HG03432 (cell line): Measurements from ENCODE around the gene FAM193B.
"Not testable (repeated sequence)": the region's sequence is repeated elsewhere in the genome, so short reads cannot be mapped to it uniquely, and the experiment has no call there.

ENCODE experiments used
- ATAC-seq: cut with Tn5 transposase; IDR thresholded peaks from one replicate; pipeline ENCODE4 v1.9.1; 2021; ENCODE audit warnings: mild to moderate bottlenecking, moderate library complexity; ENCODE audit not compliant: unreplicated experiment

The FAM193B gene

DNA sequence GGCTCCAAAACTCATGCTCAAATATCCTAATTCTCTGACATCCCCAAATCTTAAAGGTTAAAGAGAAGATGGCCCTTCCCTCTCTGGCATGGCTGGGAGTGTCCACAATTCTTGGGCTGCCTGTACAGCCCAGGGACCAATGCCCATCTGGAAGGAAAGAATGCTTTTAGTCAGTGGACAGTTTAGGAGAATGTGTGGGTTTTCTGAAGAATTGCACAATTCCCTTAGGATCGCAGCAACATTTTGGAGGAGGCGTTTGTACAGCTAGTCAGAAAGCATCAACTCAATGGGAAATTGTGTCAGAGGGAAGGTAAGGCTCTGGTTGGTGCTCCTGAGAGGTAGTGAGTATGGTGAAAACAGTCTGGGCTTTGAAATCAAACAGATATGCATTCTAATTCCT lies 15.0 kb downstream of the FAM193B start:
- no peak for ATAC-seq

GRCh38 chr5:177538876-177539275 lies 15.5 kb downstream of the FAM193B start:
- ATAC-seq, result no peak

DNA sequence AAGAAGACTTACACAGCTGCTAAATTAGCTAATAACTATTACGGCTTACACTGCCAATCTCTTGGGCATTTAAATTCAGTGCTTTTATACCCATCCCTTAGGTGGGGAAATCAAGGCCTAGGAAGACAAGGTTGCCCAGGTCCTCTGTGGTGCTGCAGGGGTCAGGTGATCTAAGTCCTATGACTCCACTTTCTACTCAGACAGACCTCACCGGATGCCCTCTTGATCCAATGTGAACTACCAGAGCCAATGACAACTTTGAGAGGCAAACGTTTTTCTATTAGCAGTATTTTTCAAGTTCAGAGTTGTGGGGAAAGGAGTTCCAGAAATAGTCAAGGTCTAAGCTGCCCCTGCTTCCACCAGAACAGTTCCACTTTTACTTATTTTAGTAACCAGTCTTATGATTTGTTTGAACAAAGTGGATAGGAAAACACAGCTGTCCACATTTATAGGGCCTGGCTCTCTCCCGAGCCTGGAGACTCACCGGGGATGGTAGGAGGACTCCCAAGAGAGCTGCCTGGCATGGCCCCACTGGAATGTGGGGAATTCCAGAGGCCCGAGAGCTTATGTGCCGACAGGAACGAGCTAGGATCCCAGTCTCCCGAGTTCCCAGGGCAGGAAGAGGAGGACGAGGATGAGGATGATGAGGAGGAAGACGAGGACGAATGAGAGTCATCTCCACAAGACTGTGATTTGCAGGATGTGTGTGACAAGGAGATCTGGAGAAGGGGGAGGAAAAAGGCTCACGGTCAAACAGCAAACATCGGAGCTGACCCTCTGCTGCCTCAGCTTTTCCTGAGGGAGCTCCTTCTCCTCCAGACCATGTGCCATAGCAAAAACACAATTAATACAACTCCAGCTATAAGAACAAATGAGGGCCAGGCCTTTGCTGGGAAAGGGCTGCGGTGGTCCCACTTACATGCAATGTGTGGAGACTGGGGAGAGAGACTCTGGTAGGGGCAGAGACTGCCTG lies 16.7 kb downstream of the FAM193B start:
- ATAC-seq, result no peak

GRCh38 chr5:177536386-177536785 lies 18.0 kb downstream of the FAM193B start:
- ATAC-seq, result no peak

DNA sequence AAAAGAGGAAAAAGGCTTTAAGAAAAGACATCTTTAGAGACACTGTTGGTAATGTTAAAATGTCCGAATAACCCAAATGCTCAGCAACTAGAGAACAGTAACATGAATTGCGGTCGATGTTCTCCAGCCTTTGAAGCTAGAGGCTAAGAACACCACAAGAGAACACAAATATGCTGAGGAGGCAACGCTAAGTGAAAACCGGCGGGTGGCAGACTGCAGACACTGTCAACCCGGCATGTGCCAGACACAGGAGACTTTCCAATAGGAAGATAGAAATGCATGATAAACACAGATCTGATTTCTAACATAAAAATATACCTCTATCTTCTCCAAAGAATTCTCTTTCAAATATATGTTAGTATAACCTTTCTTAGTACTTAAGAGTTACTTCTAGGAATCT lies 19.2 kb downstream of the FAM193B start:
- ATAC-seq, result no peak

DNA sequence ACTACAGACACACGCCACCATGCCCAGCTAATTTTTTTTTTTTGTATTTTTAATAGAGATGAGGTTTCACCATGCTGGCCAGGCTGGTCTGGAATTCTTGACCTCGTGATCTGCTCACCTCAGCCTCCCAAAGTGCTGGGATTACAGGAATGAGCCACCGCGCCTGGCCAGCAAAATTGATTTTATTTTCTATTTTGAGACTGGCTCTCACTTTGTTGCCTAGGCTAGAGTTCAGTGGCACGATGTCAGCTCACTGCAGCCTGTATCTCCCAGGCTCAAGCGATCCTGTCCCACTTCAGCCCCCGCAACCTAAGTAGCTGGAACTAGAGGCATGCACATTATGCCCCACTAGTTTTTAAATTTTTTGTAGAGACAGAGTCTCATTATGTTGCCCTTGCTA lies 19.9 kb downstream of the FAM193B start:
- ATAC-seq, result not testable (repeated sequence)

GRCh38 chr5:177531209-177531940 lies 23.0 kb downstream of the FAM193B start:
- ATAC-seq, result no peak

DNA sequence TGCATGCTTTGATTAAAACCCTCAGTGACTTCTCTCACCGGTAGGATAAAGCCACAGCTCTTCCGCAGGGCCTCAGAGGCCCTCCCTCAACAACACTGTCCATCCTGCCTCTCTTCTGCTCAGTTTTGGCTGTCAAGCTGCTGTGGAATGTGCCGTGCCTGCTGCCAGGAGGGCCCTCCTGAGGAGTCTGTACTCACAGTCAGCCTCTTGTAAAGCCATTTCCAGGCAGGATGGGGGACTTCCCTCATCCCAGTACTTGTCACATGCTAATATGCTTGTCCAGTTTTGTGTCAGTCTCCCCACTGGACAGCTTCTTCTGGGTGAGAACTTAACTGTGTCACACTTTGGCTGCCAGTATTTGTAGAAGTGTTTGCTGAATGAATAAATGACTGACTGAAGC lies 23.7 kb downstream of the FAM193B start:
- no peak for ATAC-seq

GRCh38 chr5:177529247-177530203 lies 24.8 kb downstream of the FAM193B start:
- no peak for ATAC-seq

DNA sequence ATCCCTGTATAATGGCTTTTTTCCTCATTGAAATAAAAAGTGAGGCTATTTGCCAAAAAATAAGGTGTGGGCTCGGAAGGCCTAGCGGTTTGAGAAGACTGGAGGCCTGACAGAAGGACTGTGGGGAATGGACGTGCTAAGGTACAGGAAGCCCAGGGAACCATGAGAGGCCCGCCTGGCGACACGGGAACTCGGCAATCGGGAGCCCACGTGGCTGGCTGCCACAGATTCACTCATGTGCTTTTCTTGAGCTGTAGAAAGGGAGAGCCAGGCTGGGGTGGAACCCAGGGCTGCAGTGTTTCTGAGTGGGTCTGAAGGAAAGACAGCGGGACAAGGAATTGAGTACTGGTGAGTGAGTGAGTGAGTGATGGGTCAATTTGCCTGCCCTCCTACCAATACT lies 25.7 kb downstream of the FAM193B start:
- ATAC-seq, result no peak

- ATAC-seq, result no peak
These were observed 26.8 kb downstream of the FAM193B start for GRCh38 chr5:177527595-177527994.

DNA sequence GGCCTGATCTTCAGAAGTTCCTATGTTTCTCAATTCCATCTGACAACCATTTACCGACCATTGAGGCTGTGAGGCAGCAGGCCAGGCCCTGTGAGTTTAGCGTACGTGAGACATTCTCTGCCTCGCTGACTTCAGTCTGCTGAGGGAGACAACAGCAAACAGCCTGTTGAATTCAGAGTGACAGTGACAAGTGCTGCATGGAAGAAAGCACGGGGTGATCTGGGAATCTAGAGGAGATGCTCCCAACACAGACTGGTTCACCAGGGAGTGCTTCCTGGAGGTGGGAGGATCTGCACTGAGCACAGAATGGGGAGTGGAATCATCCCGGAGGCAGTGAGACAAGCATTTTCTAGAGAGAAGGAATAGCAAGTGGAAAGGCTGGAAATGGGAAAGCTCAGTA lies 27.6 kb downstream of the FAM193B start:
- no peak for ATAC-seq

DNA sequence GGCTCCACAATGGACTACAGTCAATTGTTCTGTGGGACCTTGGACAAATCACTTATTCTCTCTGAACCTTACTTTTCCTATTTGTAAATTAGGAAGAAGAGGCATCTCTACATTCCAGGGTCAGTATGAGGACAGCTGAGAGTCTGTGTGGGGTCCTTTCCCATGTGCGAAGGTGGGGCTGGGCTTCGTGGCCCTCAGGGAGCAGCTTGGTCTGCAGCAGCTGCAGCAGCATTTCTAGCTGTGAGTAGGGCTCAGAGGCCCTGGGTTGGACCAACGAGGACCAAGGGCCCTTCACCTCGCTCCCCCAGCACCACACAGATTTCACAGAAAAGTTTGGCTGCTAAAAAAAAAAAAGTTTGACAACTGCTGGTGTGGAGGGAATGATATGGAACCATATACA lies 28.2 kb downstream of the FAM193B start:
- ATAC-seq, result no peak

GRCh38 chr5:177524941-177525655 lies 29.3 kb downstream of the FAM193B start:
- no peak for ATAC-seq

GRCh38 chr5:177524539-177524900 lies 29.8 kb downstream of the FAM193B start:
- no peak for ATAC-seq

DNA sequence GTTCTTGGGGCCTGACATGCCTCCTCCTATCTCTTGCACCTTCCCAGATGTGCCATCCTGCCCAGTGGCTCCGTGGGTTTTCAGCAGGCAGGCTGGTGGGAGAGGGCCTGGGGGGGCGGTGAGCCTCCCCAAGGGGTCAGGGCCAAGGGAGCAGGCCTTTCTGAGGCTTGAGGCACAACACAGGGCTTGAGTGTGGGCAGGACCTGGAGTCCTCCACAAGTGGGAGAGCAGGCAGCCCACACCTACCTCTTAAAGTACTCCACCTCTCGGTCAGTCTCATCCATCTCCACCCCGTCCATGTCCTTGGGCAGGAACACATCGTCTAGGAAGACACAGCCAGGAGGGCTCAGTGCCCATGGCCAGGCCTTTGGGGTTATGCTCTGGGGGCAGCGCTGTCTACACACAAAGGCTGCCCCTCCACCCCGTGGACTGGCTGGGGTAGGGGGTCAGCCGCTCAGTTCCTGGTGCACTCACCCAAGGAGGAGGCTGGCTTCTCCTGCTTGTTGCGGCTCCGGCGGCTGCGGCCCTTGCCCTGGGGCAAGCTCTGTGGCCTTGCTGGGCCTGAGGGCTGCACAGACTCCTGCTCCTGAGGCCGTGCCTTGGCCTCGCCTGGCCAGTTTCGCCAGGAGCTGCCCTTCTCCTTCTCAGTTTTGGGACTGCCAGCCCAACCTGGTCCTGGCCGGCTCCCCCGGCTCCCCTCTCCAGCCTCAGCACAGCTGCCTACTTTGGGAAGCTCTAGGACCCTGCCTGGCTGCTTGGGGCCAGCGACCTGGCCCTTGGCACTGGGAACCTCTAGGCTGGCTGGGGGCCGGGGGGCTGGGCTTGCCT lies 30.4 kb downstream of the FAM193B start:
- ATAC-seq, result no peak

DNA sequence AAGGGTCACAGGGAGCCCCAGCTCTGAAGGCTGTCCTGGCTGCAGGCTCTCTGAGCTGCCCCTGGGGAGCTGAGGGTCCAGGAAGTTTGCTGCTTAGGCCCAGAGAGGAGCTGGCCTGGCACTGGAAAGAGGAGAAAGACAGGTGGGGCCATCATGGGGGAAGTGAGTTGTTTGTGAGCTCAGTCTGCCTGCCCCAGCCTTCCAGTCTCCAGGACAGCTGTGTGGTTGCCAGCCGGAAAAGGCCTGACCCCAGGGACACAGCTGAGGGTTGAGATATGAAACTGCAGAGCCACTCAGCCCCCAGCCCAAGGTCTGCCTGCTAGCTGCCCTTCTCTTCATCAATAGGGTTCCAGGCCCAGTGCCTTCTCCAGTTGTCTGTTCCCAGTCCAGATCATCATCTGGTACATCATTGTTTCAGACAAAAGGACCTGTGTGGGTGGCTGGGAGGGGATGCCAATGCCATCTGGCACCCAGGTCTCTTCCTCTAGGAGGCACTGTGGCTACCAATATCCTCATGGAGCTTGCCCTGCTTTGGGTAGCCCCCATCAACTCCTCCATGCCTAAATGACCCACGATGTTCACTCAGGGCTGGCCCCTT lies 33.3 kb downstream of the FAM193B start:
- ATAC-seq, result no peak

- ATAC-seq, result no peak
These were observed 34.1 kb downstream of the FAM193B start for GRCh38 chr5:177520271-177520670.
